ENCODE data around the gene ABHD15. TPM values are rescaled to one million over a fixed set of nuclear protein-coding genes. Genes with fewer than 3 reads are reported as not detected.
A peak's percentile ranks its signal among the peaks of the same experiment; 100 is the strongest.

The ABHD15 gene
- total and polyA plus RNA-seq, 11 donors: 4.0 to 13.1 (median 8.2) TPM

- 86 to 95% (median 88%) methylated on average over 12 to 17 of the region's 17 CpGs for WGBS, 4 donors
- ATAC-seq (no peak), DNase-seq (peak in 3 of 5 donors; percentile 15 to 22 (median 18))
- TF ChIP-seq POLR2A (IDR thresholded peaks at IDR 0.05): no peak
- TF ChIP-seq CTCF (IDR thresholded peaks at IDR 0.05): no peak
- H3K36me3 ChIP-seq: peaks cover 0 to 68% (median 62%) of the 10 kb centered on the region in 9 donors
- H3K4me3 ChIP-seq: no peak overlapping the region
- no peaks in the 10 kb centered on the region for H3K9me3 ChIP-seq
- no peaks in the 10 kb centered on the region for H3K27me3 ChIP-seq
- intact Hi-C loops (cut with DNase I): loop anchor here in 2 of 10 donors (5.0 to 10.0 kb wide), 2 partner anchors 37 to 520 kb away; no protein-coding TSS in a partner anchor
- H3K4me1 ChIP-seq: peaks cover 5 to 43% (median 21%) of the 10 kb centered on the region in 12 donors
- H3K27ac ChIP-seq: no peak overlapping the region
These were observed 8.1 kb upstream of the ABHD15 start for GRCh38 chr17:29574732-29575510.

DNA sequence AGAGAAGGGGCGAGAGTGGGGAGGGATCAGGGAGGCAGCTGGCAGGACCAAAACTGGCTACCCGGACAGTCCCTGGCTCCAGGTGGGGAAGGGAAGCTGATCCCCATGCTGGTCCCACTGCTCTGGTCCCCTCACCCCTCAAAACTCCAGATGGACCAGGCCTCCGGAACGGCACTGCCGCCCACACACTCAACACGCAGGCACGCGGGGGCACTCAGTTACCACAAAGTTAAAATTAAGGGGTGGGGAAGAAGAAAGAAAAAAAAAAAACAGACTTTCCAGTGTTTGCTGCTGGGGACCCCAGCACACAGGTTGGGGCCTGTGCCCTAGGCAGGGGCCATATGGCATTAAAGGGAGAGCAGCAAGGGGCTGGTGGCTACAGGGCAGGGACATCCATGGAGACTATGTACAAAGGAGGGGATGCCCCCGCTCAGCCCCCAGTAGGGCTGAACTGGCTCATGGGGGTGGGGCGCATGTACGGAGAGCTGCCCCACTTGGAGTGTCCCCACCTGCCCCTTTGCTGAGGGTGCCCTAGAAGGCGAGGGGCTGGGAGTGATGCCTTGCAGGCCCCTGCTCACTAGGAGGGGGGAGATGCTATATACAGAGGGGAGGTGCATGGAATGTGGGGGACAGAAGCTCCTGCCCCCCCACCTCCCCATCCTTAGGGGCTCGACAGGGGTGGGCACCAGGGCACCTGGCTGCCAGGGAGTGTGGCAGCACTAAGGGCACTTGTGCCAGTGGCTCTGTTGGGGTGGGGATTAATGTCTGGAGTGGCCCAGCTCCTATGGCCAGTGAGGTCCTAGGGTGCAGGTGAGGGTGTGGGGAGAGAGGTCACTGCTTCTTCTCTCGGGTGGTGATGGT, 7.3 kb upstream of the ABHD15 start:
- no peak overlapping the region for H3K27ac ChIP-seq
- DNase-seq (peak in 3 of 5 donors; percentile 5 to 18 (median 7)), ATAC-seq (no peak)
- intact Hi-C loops (cut with DNase I): loop anchor here in 1 of 10 donors (10.0 kb wide), 1 partner anchor 521 kb away; no protein-coding TSS in a partner anchor
- WGBS, 4 donors: 88 to 90% (median 89%) methylated on average over 14 of the region's 14 CpGs
- H3K4me3 ChIP-seq: no peak overlapping the region
- peaks cover 5 to 49% (median 28%) of the 10 kb centered on the region in 12 donors for H3K4me1 ChIP-seq
- no peak for TF ChIP-seq CTCF (IDR thresholded peaks at IDR 0.05)
- TF ChIP-seq POLR2A (IDR thresholded peaks at IDR 0.05): no peak
- peaks cover 0 to 60% (median 54%) of the 10 kb centered on the region in 9 donors for H3K36me3 ChIP-seq
- H3K27me3 ChIP-seq: no peaks in the 10 kb centered on the region
- H3K9me3 ChIP-seq: no peaks in the 10 kb centered on the region

DNA sequence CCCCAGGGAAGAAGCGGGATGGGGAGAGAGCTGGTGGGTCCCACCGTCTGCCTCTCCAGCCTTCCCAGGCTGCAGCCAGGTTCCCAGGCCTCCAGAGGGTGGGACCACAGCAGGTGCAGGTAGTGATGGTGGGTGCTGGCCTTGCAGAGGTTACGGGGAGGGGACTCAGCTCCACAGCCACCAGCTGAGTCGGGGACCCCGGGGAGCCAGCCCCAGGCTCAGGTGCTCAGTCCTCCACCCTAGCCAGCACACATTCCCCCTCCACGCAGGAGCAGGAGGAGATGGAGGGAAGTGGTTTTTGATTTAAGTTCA, 6.7 kb upstream of the ABHD15 start:
- H3K36me3 ChIP-seq: peaks cover 0 to 54% (median 50%) of the 10 kb centered on the region in 9 donors
- no peaks in the 10 kb centered on the region for H3K9me3 ChIP-seq
- 78 to 90% (median 88%) methylated on average over 5 to 6 of the region's 6 CpGs for whole genome bisulfite sequencing, 4 donors
- TF ChIP-seq CTCF (IDR thresholded peaks at IDR 0.05): no peak
- no peak for TF ChIP-seq POLR2A (IDR thresholded peaks at IDR 0.05)
- peak overlapping the region in 2 of 12 donors; percentile 44 to 66 for H3K27ac ChIP-seq
- intact Hi-C loops (cut with DNase I): loop anchor here in 1 of 10 donors (10.0 kb wide), 1 partner anchor 521 kb away; no protein-coding TSS in a partner anchor
- DNase-seq (peak in 2 of 5 donors; percentile 17 to 30), ATAC-seq (no peak)
- peaks cover 5 to 49% (median 31%) of the 10 kb centered on the region in 12 donors for H3K4me1 ChIP-seq
- no peaks in the 10 kb centered on the region for H3K27me3 ChIP-seq
- no peak overlapping the region for H3K4me3 ChIP-seq
